HepG2 (cell line): ENCODE results near the gene TJP3. TPM values are rescaled to one million over a fixed set of nuclear protein-coding genes. Genes with fewer than 3 reads are reported as not detected.

ENCODE experiments used
- ATAC-seq: fragments of 200-7000 bp; cut with Tn5 transposase; 3 replicates; pipeline ENCODE4 v1.9.1; 2020; ENCODE audit warnings: mild to moderate bottlenecking, moderate library complexity
- BruUV-seq: library from RNA; stranded (reverse); fragments of 400-500 nt; replicated peaks from 2 replicates; lab custom pipeline; 2021; lab: Mats Ljungman, UMichigan
- CTCF ChIA-PET: fragments of 300-600 bp; formaldehyde crosslinking; extraction: SDS; loops from one replicate; lab custom pipeline; 2021; ENCODE audit warnings: low total read pairs, inconsistent platforms, low intra/inter-chr PET ratio; lab: Yijun Ruan, JAX
- POLR2A ChIA-PET: fragments of 350-600 bp; sonication (Branson Sonifier 250); formaldehyde crosslinking; loops from one replicate; lab custom pipeline; 2020; ENCODE audit warnings: antibody characterized with exemption, inconsistent platforms; lab: Yijun Ruan, JAX
- DNase-seq: peaks from one replicate; pipeline ENCODE4 v3.0.0-alpha.2; 2015; ENCODE audit warnings: low spot score
- FAIRE-seq: peaks from 3 replicates; lab custom pipeline; 2011; peaks lifted over from hg19 to GRCh38; lab: Jason Lieb, UNC
- H2AFZ ChIP-seq: one replicate; pipeline ENCODE4 v1.6.1; 2011; ENCODE audit warnings: low read length, inconsistent platforms
- H3K27ac ChIP-seq: fragments of 300-600 bp; 3 replicates; pipeline ENCODE4 v1.8.0; 2011; ENCODE audit warnings: mixed run types, mild to moderate bottlenecking, mixed read lengths, low read length, inconsistent platforms; ENCODE audit not compliant: insufficient read depth; ENCODE audit errors: extremely low read length
- H3K27me3 ChIP-seq, 2 experiments: fragments of 200-600 bp in 1 of 2; 2 replicates in 1 of 2; 3 replicates in 1 of 2; pipeline versions ENCODE4 v1.6.0 to v1.8.0; 2011; ENCODE audit warnings: low read length in 2 of 2, mild to moderate bottlenecking in 2 of 2, moderate library complexity in 2 of 2, inconsistent platforms in 1 of 2; ENCODE audit not compliant: insufficient read depth in 2 of 2, control insufficient read depth in 1 of 2
- H3K36me3 ChIP-seq, 2 experiments: fragments of 200-600 bp in 1 of 2; replicated peaks in 1 of 2; 2 replicates in 1 of 2; 3 replicates in 1 of 2; pipeline versions ENCODE4 v1.5.1 to v1.8.0; 2011; ENCODE audit warnings: low read length in 2 of 2, inconsistent platforms in 1 of 2; ENCODE audit not compliant: insufficient read depth in 2 of 2, control insufficient read depth in 1 of 2
- H3K4me1 ChIP-seq: 2 replicates; pipeline ENCODE4 v1.5.1; 2012; ENCODE audit warnings: low read length, inconsistent platforms; ENCODE audit not compliant: insufficient read depth
- H3K4me2 ChIP-seq: 2 replicates; pipeline ENCODE4 v1.6.0; 2011; ENCODE audit warnings: low read depth, low read length, inconsistent platforms
- H3K4me3 ChIP-seq, 3 experiments: fragments of 200-600 bp in 1 of 3; sonication (generic), shearing (Covaris generic) in 1 of 3; replicated peaks in 1 of 3; 2 replicates each; pipeline ENCODE4 v1.5.1; 2011 to 2016; ENCODE audit warnings: low read length in 3 of 3, inconsistent platforms in 2 of 3, low read depth in 2 of 3, mild to moderate bottlenecking in 2 of 3, control low read depth in 1 of 3, mixed read lengths in 1 of 3; ENCODE audit not compliant: insufficient read depth in 1 of 3
- H3K79me2 ChIP-seq: one replicate; pipeline ENCODE4 v1.6.1; 2011; ENCODE audit warnings: low read length, inconsistent platforms; ENCODE audit not compliant: insufficient read depth
- H3K9ac ChIP-seq: 2 replicates; pipeline ENCODE4 v1.6.0; 2011; ENCODE audit warnings: mild to moderate bottlenecking, low read depth, low read length, inconsistent platforms; ENCODE audit not compliant: insufficient read depth
- H3K9me3 ChIP-seq: 2 replicates; pipeline ENCODE4 v1.5.1; 2012; ENCODE audit warnings: mild to moderate bottlenecking, low read length
- H4K20me1 ChIP-seq: 2 replicates; pipeline ENCODE4 v1.6.0; 2011; ENCODE audit warnings: inconsistent platforms, mild to moderate bottlenecking, low read length, moderate library complexity; ENCODE audit not compliant: insufficient read depth
- ADNP ChIP-seq: sonication (generic); formaldehyde crosslinking; IDR thresholded peaks from 2 replicates; pipeline ENCODE4 v1.4.0; 2020; ENCODE audit warnings: missing genetic modification reagents
- CBX5 ChIP-seq: sonication (generic); formaldehyde crosslinking; IDR thresholded peaks from 2 replicates; pipeline ENCODE4 v1.4.0; 2020; ENCODE audit warnings: missing genetic modification reagents, borderline replicate concordance
- PRMT3 ChIP-seq: sonication (generic); formaldehyde crosslinking; IDR thresholded peaks from 2 replicates; pipeline ENCODE4 v1.8.1; 2022; ENCODE audit warnings: low read depth, mild to moderate bottlenecking, moderate library complexity, missing genetic modification reagents, borderline replicate concordance
- SP140L ChIP-seq: sonication (generic); formaldehyde crosslinking; IDR thresholded peaks from 2 replicates; pipeline ENCODE4 v1.4.0; 2020; ENCODE audit warnings: missing genetic modification reagents, borderline replicate concordance
- ZBTB8A ChIP-seq: sonication (generic); formaldehyde crosslinking; IDR thresholded peaks from 2 replicates; pipeline ENCODE4 v1.4.0; 2020; ENCODE audit warnings: mild to moderate bottlenecking, low read depth, missing genetic modification reagents, borderline replicate concordance
- ZFYVE20 ChIP-seq: sonication (generic); formaldehyde crosslinking; IDR thresholded peaks from 2 replicates; pipeline ENCODE4 v1.8.0; 2023; ENCODE audit warnings: low read depth, mild to moderate bottlenecking, moderate library complexity, missing genetic modification reagents, borderline replicate concordance
- ZIK1 ChIP-seq: sonication (generic); formaldehyde crosslinking; IDR thresholded peaks from 2 replicates; pipeline ENCODE4 v1.5.0; 2020; ENCODE audit warnings: mild to moderate bottlenecking, low read depth, missing genetic modification reagents, borderline replicate concordance
- ZKSCAN1 ChIP-seq: fragments of 150-350 bp; IDR thresholded peaks from 2 replicates; pipeline ENCODE4 v1.6.1; 2014; ENCODE audit warnings: low read length
- ZMAT3 ChIP-seq: sonication (generic); formaldehyde crosslinking; conservative IDR thresholded peaks from 2 replicates; pipeline ENCODE4 v1.7.0; 2021; ENCODE audit warnings: missing genetic modification reagents
- ZNF331 ChIP-seq: sonication (generic); formaldehyde crosslinking; IDR thresholded peaks from 2 replicates; pipeline ENCODE4 v1.4.0; 2020; ENCODE audit warnings: missing genetic modification reagents
- ZNF782 ChIP-seq: sonication (generic); formaldehyde crosslinking; IDR thresholded peaks from 2 replicates; pipeline ENCODE4 v1.4.0; 2020; ENCODE audit warnings: missing genetic modification reagents, mild to moderate bottlenecking, borderline replicate concordance
- WGBS: methylation state at CpG from one replicate; pipeline ENCODE4 v1.1.6; 2017; ENCODE audit warnings: low lambda C conversion rate; 5-methylcytosine and 5-hydroxymethylcytosine counted together
- in situ Hi-C: cut with HindIII; loops from 2 replicates; pipeline ENCODE4 v1.10.0; 2017; ENCODE audit warnings: low pct_unique_long_range_greater_than_20kb; ENCODE audit not compliant: extremely low pct_ligation_motif_present
- intact Hi-C: fragments of 100-400 bp; cut with micrococcal nuclease; formaldehyde crosslinking; loops from one replicate; pipeline ENCODE4 v1.10.0; 2022; ENCODE audit not compliant: unreplicated experiment
- polyA plus RNA-seq, 8 experiments: library from polyadenylated mRNA; depleted of rRNA in 3 of 8; stranded (reverse) in 7 of 8; unstranded in 1 of 8; fragments of >200 nt; fragmentation: Illumina TruSeq in 4 of 8; extraction: Trizol in 4 of 8; gene quantifications; 2 replicates each; pipeline versions ENCODE4 v1.2.1 to v1.2.3, GENCODE V29; 2011 to 2016; ENCODE audit warnings: low read depth in 4 of 8, missing spikeins in 1 of 8, mixed read lengths in 1 of 8; ENCODE audit not compliant: insufficient read depth in 1 of 8
- total RNA-seq, 5 experiments: library from RNA; depleted of rRNA; stranded (reverse); fragments of >200 nt; fragmentation: Illumina TruSeq; extraction: Trizol; gene quantifications; 2 replicates each; pipeline ENCODE4 v1.2.3, GENCODE V29; 2016; ENCODE audit warnings: low read depth in 1 of 5
- TF ChIP-seq, protein P1 (sequence below): sonication (generic); formaldehyde crosslinking; IDR thresholded peaks from 2 replicates; pipeline ENCODE4 v1.4.0; 2020; ENCODE audit warnings: missing genetic modification reagents, mild to moderate bottlenecking, borderline replicate concordance

Gene TJP3
- total and polyA plus RNA-seq, 2 of the 13 experiments (the other 11 are each of a cell fraction or from before 2014, with no cell fraction given) = 2.3 to 21.5 TPM

DNA sequence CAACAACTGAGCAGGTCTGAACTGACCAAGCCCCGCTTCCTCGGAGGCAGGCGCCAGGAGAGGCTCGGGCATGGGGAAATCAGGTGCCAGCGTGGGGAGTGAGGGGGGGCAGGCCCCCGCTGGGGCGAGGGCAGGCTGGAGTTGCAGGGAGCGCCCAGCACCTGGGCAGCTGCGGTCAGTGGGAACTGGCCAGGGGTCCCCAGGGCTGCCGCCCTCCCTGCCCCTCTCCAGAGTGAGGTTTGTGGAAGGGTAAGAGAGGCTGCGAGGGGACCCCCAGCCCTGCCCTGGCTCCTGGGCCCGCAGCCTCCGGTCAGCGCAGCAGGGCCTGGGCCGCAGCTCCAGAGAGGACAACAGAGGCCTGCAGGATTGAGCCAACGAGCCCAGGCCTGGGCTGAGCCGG lies 40.4 kb upstream of the TJP3 start:
- POLR2A ChIA-PET = interaction anchor here (0.6 kb wide), 1 partner anchor 41 kb away, joined by 3 read pairs; no protein-coding TSS in a partner anchor
- in situ Hi-C loops = no loop called here
- TF ChIP-seq CBX5 (CRISPR knock-in tag) (no peak), ZKSCAN1 (no peak), ZMAT3 (CRISPR knock-in tag) (no peak), ZBTB8A (CRISPR knock-in tag) (no peak), ZIK1 (CRISPR knock-in tag) (no peak), PRMT3 (no peak), ZFYVE20 (no peak), SP140L (CRISPR knock-in tag) (no peak), ADNP (CRISPR knock-in tag) (no peak), ZNF782 (CRISPR knock-in tag) (no peak), ZNF331 (CRISPR knock-in tag) (no peak)
- TF ChIP-seq, protein P1, sequence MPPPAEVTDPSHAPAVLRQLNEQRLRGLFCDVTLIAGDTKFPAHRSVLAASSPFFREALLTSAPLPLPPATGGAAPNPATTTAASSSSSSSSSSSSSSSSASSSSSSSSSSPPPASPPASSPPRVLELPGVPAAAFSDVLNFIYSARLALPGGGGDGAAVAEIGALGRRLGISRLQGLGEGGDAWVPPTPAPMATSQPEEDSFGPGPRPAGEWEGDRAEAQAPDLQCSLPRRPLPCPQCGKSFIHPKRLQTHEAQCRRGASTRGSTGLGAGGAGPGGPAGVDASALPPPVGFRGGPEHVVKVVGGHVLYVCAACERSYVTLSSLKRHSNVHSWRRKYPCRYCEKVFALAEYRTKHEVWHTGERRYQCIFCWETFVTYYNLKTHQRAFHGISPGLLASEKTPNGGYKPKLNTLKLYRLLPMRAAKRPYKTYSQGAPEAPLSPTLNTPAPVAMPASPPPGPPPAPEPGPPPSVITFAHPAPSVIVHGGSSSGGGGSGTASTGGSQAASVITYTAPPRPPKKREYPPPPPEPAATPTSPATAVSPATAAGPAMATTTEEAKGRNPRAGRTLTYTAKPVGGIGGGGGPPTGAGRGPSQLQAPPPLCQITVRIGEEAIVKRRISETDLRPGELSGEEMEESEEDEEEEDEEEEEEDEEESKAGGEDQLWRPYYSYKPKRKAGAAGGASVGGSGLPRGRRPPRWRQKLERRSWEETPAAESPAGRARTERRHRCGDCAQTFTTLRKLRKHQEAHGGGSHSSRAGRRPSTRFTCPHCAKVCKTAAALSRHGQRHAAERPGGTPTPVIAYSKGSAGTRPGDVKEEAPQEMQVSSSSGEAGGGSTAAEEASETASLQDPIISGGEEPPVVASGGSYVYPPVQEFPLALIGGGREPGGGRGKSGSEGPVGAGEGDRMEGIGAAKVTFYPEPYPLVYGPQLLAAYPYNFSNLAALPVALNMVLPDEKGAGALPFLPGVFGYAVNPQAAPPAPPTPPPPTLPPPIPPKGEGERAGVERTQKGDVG (CRISPR knock-in tag) = no peak

More for the DNA sequence above, 40.4 kb upstream of the TJP3 start:
- CTCF ChIA-PET = interaction anchor here (1.5 kb wide), 1 partner anchor 38 kb away, joined by 4 read pairs; no protein-coding TSS in a partner anchor
- H3K27me3 ChIP-seq = no peaks in the 10 kb centered on the region
- no peaks in the 10 kb centered on the region for H3K79me2 ChIP-seq
- FAIRE-seq = no peak
- H2AFZ ChIP-seq = no peak overlapping the region
- H3K27ac ChIP-seq = peak overlapping the region; percentile 38
- ATAC-seq = no peak
- H3K9me3 ChIP-seq = no peaks in the 10 kb centered on the region
- H3K4me3 ChIP-seq = no peak overlapping the region
- H3K4me1 ChIP-seq = peaks cover 21% of the 10 kb centered on the region
- no peak overlapping the region for H3K9ac ChIP-seq
- intact Hi-C loops = loop anchor here (5.0 kb wide), 1 partner anchor 35 kb away; the partner anchor contains the start of gene PIP5K1C
- BruUV-seq = no TSS peak
- H3K4me2 ChIP-seq = no peak overlapping the region
- no peaks in the 10 kb centered on the region for H4K20me1 ChIP-seq
- H3K36me3 ChIP-seq = peaks cover 0 to 16% of the 10 kb centered on the region in 2 experiments; a peak in 4 of 5 replicates
- no CpG with 5 or more reads among the region's 17 CpGs for WGBS
- no peak for DNase-seq
